ENCODE data around the gene CPA4.

Gene CPA4

DNA sequence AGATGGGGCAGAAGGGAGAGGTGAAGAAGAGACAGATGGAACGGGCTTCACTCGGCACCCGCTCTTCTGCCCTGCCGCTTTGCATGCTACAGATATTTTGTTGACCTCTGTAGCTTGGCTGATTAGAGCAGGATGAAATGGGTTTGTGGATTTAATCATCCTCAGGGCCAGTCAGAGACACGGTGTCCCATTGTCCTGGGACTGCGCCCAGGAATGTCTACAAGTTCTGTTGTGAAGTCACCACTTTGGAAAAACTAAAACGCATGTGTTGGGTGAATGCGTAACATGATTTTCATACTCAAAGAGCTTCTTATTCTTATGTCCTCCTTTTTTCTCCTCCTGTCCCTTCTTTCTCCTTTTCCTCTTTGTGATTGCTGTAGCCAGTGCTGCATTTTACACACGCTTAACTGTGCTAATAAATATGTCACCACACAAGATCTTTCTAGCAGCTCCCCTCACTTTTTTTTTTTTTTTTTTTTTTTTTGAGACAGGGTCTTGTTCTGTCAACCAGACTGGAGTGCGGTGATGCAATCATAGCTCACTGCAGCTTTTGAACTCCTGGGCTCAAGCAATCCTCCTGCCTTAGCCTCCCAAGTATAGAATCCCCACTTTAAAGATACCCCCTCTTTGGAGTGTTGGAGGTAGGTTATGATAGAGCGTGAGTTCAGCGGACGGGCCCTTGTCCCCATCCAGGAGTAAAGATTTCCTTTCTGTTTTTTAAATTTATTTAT, 3.4 kb downstream of the CPA4 start:
- no peaks in the 10 kb centered on the region for H3K4me1 ChIP-seq (ENCODE audit: control insufficient read depth, insufficient read depth, low read length)
- H3K4me3 ChIP-seq (ENCODE audit: low read length): no peak overlapping the region
- no peaks in the 10 kb centered on the region for H3K27me3 ChIP-seq (ENCODE audit: control insufficient read depth, insufficient read depth, low read length)
- H3K36me3 ChIP-seq (ENCODE audit: control insufficient read depth, insufficient read depth, low read length): no peaks in the 10 kb centered on the region
- H3K27ac ChIP-seq (ENCODE audit: low read depth, low read length): no peak overlapping the region
- H3K9ac ChIP-seq (ENCODE audit: low read length): no peak overlapping the region

DNA sequence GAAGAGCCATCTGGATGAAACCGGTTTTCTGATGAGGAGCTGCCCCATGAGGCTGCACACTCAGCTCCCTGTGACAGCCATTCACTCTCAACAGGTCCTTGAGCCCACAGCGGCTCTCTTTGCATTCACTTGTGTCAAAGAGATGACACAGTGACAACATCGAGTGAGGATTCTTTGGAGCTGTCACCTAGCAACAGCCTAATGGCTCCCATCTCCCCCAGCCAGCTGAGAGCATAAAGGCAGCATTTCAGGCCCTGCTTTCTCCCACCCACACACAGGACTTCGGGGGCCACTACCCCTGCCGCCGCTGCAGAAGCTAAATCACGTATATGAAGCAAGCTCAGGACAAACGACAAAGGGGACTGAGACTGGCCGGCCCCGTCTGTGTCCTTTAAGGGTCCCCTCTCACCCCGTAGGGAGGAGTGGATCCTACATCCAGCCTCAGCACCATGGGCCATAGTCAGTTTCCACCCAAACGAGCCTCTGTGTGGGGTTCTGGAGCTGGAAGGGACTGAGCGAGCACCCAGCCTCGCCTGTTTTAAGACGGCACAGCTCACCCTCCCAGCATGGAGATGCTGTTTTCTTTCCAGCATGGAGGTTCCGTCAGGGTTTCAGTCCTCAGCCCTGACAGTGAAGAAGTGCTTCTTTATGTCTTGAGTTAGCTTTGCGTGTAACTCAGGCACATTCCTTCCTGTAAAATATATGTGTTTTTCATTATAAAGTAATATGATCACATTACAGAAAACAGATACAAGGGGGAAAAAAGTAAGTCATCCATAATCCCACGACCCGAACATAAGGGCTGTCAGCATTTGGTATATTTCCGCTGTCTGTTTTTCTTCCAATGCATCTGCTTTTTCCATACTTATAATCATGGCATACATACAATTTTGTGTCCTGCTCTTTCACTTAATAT, 4.9 kb downstream of the CPA4 start:
- Histone ChIP-seq H3K27me3 (ENCODE audit: control insufficient read depth, insufficient read depth, low read length) (no peaks in the 10 kb centered on the region), H3K9ac (ENCODE audit: low read length) (no peak overlapping the region), H3K4me3 (ENCODE audit: low read length) (no peak overlapping the region), H3K4me1 (ENCODE audit: control insufficient read depth, insufficient read depth, low read length) (no peaks in the 10 kb centered on the region), H3K27ac (ENCODE audit: low read depth, low read length) (no peak overlapping the region), H3K36me3 (ENCODE audit: control insufficient read depth, insufficient read depth, low read length) (no peaks in the 10 kb centered on the region)

DNA sequence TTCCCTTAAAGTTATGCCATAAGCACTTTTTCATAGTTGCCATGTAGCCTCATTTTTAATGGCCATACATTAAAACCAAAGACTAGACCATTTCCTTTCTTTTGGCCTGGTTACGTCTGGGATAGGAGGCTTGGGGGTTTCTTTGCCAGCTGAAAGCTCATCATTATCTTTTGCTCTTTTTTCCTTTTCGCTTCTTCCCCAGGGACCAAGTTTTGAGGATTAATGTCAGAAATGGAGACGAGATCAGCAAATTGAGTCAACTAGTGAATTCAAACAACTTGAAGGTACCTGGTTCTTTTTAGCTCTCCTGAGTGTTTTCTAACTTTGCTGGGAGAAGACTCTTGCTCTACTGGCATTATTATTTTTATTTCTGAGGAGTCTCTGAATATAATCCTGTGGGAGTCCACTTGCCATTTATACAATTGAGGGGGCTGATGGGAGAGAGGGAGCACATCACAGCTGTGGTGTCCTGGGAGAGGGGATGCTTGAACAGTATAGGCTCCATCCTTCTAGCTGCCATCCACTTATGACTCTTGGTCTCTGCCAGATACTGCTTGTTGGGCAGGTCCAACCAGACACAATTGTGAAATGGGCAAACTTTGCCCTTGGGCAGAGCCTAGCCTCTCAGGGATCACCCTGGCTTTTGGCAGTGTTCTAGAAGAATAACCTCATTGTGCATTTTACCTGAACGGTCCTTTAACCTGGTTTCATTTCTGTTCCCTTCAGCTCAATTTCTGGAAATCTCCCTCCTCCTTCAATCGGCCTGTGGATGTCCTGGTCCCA, 5.8 kb downstream of the CPA4 start:
- Histone ChIP-seq H3K9ac (ENCODE audit: low read length) (no peak overlapping the region), H3K27me3 (ENCODE audit: control insufficient read depth, insufficient read depth, low read length) (no peaks in the 10 kb centered on the region), H3K4me1 (ENCODE audit: control insufficient read depth, insufficient read depth, low read length) (no peaks in the 10 kb centered on the region), H3K4me3 (ENCODE audit: low read length) (no peak overlapping the region), H3K36me3 (ENCODE audit: control insufficient read depth, insufficient read depth, low read length) (no peaks in the 10 kb centered on the region), H3K27ac (ENCODE audit: low read depth, low read length) (no peak overlapping the region)

DNA sequence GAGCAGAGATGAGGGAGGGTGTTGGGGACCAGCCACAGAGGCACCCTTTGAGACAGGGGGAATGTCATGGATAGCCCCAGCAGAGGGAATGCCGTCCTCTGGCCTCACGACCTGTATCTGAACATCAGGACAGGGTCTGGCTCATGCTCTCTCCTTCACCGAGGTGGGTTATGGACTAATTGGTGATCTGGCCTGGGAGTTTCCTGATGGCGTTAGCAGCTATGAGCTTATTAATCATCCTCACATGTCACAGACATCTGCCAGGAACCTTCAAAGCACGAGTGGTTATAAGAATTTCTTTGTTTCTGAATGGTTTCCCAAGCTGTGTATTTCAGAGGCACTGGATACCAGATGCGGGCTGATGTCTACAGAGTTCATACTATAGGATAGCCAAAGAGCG, 6.9 kb downstream of the CPA4 start:
- no peaks in the 10 kb centered on the region for H3K4me1 ChIP-seq (ENCODE audit: control insufficient read depth, insufficient read depth, low read length)
- H3K9ac ChIP-seq (ENCODE audit: low read length): no peak overlapping the region
- no peak overlapping the region for H3K27ac ChIP-seq (ENCODE audit: low read depth, low read length)
- H3K36me3 ChIP-seq (ENCODE audit: control insufficient read depth, insufficient read depth, low read length): no peaks in the 10 kb centered on the region
- no peak overlapping the region for H3K4me3 ChIP-seq (ENCODE audit: low read length)
- no peaks in the 10 kb centered on the region for H3K27me3 ChIP-seq (ENCODE audit: control insufficient read depth, insufficient read depth, low read length)

DNA sequence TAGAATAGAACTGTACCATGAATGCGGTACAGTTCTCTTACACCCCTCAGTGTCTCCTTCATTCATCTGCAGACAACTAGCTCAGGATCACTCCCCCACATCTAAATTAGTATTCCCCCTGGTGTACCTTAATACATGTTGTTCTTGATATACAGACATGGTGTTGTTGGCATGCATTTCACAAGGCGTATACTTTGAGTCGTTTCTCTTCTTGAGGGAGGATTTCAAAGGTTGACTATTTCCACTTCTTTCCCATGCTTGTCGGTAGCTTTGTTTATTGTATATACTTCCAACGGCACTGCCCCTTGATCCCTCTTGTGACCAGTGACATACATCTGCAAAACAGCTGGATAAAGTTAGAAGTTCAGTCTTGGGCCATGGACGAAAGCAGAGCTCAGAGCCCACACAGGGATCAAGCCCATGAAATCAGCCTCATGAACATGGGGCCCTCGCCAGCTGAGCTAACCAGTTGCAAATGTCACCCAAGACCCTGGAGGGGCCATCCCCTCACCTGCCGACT, 8.6 kb downstream of the CPA4 start:
- H3K36me3 ChIP-seq (ENCODE audit: control insufficient read depth, insufficient read depth, low read length): no peaks in the 10 kb centered on the region
- H3K4me1 ChIP-seq (ENCODE audit: control insufficient read depth, insufficient read depth, low read length): no peaks in the 10 kb centered on the region
- no peak overlapping the region for H3K27ac ChIP-seq (ENCODE audit: low read depth, low read length)
- H3K27me3 ChIP-seq (ENCODE audit: control insufficient read depth, insufficient read depth, low read length): no peaks in the 10 kb centered on the region
- H3K4me3 ChIP-seq (ENCODE audit: low read length): no peak overlapping the region
- no peak overlapping the region for H3K9ac ChIP-seq (ENCODE audit: low read length)

DNA sequence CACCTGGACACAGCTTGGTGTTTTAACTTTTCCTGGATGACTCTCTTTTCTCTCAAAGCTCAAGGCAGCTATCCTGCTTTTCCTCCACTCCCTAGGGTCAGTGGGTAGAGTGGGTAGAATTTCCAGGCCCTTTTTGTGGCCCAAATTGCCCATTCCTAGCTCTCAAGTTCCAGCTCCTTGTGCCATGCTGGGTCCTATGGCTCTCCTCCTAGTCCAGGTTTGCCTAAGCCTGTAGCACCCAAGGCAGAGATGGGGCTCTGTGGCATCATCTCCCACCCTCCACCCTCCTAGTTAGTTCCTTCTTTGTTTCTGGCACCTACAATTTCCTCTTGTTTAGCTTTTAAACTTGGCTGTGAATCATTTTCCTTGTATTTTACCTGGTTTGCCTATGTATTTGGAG, 9.7 kb downstream of the CPA4 start:
- Histone ChIP-seq H3K4me3 (ENCODE audit: low read length) (no peak overlapping the region), H3K36me3 (ENCODE audit: control insufficient read depth, insufficient read depth, low read length) (no peaks in the 10 kb centered on the region), H3K27ac (ENCODE audit: low read depth, low read length) (no peak overlapping the region), H3K9ac (ENCODE audit: low read length) (no peak overlapping the region), H3K27me3 (ENCODE audit: control insufficient read depth, insufficient read depth, low read length) (no peaks in the 10 kb centered on the region), H3K4me1 (ENCODE audit: control insufficient read depth, insufficient read depth, low read length) (no peaks in the 10 kb centered on the region)

DNA sequence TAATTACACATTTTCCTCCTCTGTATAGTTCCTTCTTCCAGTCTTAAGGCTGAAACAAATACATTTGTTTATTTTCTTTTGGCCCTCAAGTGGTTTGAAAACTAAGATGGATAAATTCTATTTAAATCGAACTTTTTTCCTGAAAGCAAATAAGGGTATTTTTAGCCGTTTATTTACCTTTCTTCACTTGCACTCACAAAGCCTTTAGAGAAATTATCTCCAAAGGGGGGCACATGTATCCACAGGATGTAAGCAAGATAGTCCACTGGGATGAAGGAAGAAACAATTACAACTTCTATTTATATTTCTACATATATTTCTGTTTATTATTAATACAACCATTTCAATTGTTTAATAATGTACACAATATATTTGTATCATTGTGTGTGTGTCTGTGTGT, 10.2 kb downstream of the CPA4 start:
- Histone ChIP-seq H3K27ac (ENCODE audit: low read depth, low read length) (no peak overlapping the region), H3K27me3 (ENCODE audit: control insufficient read depth, insufficient read depth, low read length) (no peaks in the 10 kb centered on the region), H3K9ac (ENCODE audit: low read length) (no peak overlapping the region), H3K4me1 (ENCODE audit: control insufficient read depth, insufficient read depth, low read length) (no peaks in the 10 kb centered on the region), H3K4me3 (ENCODE audit: low read length) (no peak overlapping the region), H3K36me3 (ENCODE audit: control insufficient read depth, insufficient read depth, low read length) (no peaks in the 10 kb centered on the region)

DNA sequence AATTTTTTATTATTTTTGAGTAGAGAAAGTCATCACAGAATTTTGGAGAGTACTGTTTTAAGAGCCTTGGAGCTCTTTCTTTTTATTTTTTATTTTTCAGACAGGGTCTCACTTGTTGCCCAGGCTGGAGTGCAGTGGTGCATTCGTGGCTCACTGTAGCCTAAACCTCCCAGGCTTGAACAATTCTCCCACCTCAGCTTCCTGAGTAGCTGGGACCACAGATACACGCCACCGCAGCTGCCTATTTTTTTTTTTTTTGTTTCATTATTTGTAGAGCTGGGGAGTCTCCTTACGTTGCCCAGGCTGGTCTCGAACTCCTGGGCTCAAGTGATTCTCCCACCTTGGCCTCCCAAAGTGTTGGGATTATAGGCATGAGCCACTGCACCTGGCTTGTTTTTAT, 10.6 kb downstream of the CPA4 start:
- Histone ChIP-seq H3K27ac (ENCODE audit: low read depth, low read length) (no peak overlapping the region), H3K9ac (ENCODE audit: low read length) (no peak overlapping the region), H3K4me1 (ENCODE audit: control insufficient read depth, insufficient read depth, low read length) (no peaks in the 10 kb centered on the region), H3K36me3 (ENCODE audit: control insufficient read depth, insufficient read depth, low read length) (no peaks in the 10 kb centered on the region), H3K27me3 (ENCODE audit: control insufficient read depth, insufficient read depth, low read length) (no peaks in the 10 kb centered on the region), H3K4me3 (ENCODE audit: low read length) (no peak overlapping the region)

DNA sequence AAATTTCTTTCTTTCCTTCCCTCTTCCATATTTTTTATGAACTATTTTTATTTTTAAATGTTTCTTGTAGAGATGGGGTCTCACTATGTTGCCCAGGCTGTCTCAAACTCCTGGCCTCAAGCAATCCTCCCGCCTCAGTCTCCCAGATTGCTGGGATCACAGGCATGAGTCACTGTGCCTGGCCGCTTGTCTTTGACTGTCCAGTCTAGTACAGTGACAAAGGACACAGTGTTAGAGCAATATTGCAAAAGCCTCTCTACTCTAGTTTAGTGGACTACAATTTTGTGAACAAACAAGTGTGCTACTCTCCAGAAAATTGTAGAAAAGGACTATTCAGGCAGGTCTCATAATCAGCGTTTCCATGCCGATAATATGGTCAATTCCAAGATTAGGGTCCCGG, 11.0 kb downstream of the CPA4 start:
- H3K4me3 ChIP-seq (ENCODE audit: low read length): no peak overlapping the region
- H3K36me3 ChIP-seq (ENCODE audit: control insufficient read depth, insufficient read depth, low read length): no peaks in the 10 kb centered on the region
- no peaks in the 10 kb centered on the region for H3K4me1 ChIP-seq (ENCODE audit: control insufficient read depth, insufficient read depth, low read length)
- H3K27ac ChIP-seq (ENCODE audit: low read depth, low read length): no peak overlapping the region
- H3K27me3 ChIP-seq (ENCODE audit: control insufficient read depth, insufficient read depth, low read length): no peaks in the 10 kb centered on the region
- no peak overlapping the region for H3K9ac ChIP-seq (ENCODE audit: low read length)

DNA sequence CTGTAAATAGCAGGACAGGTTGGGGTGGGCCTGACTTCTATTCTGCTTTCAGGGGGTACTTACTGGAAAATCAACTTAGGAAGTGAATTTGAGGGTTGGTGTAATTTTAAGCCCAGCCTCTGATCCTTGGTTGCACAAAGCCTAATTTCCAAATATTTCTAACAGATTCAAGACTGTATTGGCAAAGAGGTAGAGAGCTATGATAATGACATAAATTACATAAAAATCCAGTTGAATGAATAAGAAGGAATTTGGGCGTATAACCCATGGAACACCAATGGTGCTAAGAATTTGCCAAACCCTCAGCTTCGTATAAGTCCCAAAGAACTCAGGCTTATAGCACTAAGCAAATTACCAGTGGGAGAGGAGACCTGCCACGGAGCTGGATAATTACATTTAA, 11.9 kb downstream of the CPA4 start:
- H3K27me3 ChIP-seq (ENCODE audit: control insufficient read depth, insufficient read depth, low read length): no peaks in the 10 kb centered on the region

DNA sequence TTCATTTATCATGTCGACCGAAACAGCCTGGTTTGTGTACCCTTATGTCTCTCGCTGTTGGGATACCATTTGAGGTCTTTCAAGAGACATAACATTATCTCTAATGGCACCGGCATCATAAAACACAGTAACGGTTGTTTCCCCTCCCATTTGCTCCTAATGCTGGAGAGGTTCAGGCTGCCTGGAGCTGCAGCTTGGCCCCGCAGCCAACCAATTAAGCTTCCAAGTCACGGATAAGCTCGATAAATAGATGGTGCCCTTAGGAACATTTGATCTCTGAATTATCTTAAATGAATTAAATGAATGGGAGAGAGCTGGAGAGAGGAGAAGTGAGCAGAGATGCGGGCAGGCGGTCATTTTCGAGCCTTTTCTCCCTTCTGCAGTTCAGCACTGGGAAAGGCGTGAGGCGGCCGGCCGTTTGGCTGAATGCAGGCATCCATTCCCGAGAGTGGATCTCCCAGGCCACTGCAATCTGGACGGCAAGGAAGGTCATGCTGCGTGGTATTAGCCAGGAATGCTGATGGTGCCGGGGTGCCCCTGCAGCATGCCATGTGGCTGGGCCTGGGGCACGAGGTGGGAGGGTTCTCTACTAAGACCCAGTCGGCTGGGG, 12.6 kb downstream of the CPA4 start:
- Histone ChIP-seq H3K27me3 (ENCODE audit: control insufficient read depth, insufficient read depth, low read length) (no peaks in the 10 kb centered on the region), H3K27ac (ENCODE audit: low read depth, low read length) (no peak overlapping the region), H3K4me1 (ENCODE audit: control insufficient read depth, insufficient read depth, low read length) (no peaks in the 10 kb centered on the region)

More for the DNA sequence above, 11.9 kb downstream of the CPA4 start:
- Histone ChIP-seq H3K4me3 (ENCODE audit: low read length) (no peak overlapping the region), H3K9ac (ENCODE audit: low read length) (no peak overlapping the region), H3K4me1 (ENCODE audit: control insufficient read depth, insufficient read depth, low read length) (no peaks in the 10 kb centered on the region), H3K36me3 (ENCODE audit: control insufficient read depth, insufficient read depth, low read length) (no peaks in the 10 kb centered on the region), H3K27ac (ENCODE audit: low read depth, low read length) (no peak overlapping the region)

DNA sequence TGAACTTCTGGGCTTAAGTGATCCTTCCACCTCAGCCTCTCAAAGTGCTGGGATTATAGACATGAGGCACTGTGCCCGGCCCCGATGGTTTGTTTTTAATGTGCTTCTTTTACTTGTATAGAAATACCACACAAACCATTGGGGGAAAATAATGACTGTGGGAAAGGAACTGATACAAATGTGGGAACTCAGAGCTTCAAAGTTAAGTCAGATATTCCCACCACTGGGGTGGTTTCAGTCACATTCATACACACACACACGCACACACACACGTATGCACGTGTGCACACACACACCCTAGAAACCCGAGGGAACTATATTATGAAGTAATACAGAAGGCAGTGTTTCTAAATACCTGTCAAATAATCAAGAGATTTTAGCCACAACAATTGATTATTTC, 17.0 kb downstream of the CPA4 start:
- Histone ChIP-seq H3K27me3 (ENCODE audit: control insufficient read depth, insufficient read depth, low read length) (no peaks in the 10 kb centered on the region), H3K9ac (ENCODE audit: low read length) (no peak overlapping the region), H3K36me3 (ENCODE audit: control insufficient read depth, insufficient read depth, low read length) (no peaks in the 10 kb centered on the region), H3K4me3 (ENCODE audit: low read length) (no peak overlapping the region), H3K4me1 (ENCODE audit: control insufficient read depth, insufficient read depth, low read length) (no peaks in the 10 kb centered on the region), H3K27ac (ENCODE audit: low read depth, low read length) (no peak overlapping the region)

More for the DNA sequence above, 12.6 kb downstream of the CPA4 start:
- H3K36me3 ChIP-seq (ENCODE audit: control insufficient read depth, insufficient read depth, low read length): no peaks in the 10 kb centered on the region
- H3K9ac ChIP-seq (ENCODE audit: low read length): no peak overlapping the region
- no peak overlapping the region for H3K4me3 ChIP-seq (ENCODE audit: low read length)

Data from rectal smooth muscle tissue (tissue), 1 donor.